Measurements from ENCODE around the gene RASA4B.
A peak's percentile ranks its signal among the peaks of the same experiment; 100 is the strongest.

The RASA4B gene

DNA sequence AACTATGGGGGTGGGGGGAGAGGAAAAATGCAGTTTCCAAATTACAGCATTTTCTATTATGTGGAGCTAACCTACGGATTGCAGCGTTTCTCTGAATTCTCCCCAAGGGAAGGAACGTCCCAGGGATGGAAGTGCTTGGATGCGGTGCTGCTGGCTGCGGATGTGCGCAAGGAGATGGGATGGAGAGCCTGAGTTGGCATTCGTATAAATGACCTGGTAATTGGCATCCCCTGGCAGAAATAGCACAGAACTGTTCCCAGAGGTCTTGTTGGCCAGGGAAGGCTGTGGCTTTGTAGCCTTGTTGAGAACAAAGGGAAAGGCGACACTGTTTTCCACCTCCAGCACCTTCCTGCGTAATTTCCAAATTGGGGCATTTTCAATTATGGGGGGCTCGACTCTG is 81.5 kb downstream of the RASA4B start:
- Histone ChIP-seq H3K27ac (ENCODE audit: insufficient read depth, low read depth, low read length, poor library complexity, severe bottlenecking) (no peak overlapping the region), H3K4me3 (ENCODE audit: insufficient read depth, low read depth, low read length) (no peak overlapping the region), H3K4me1 (ENCODE audit: control insufficient read depth, insufficient read depth, low read length) (peaks cover 10% of the 10 kb centered on the region), H3K36me3 (ENCODE audit: control insufficient read depth, insufficient read depth, low read length) (peaks cover 4% of the 10 kb centered on the region), H3K27me3 (ENCODE audit: control insufficient read depth, insufficient read depth, low read length, poor library complexity, severe bottlenecking) (no peaks in the 10 kb centered on the region), H3K9me3 (ENCODE audit: control insufficient read depth, low read length) (no peaks in the 10 kb centered on the region)
- 95% methylated on average over 10 of the region's 10 CpGs for WGBS, 2 experiments

DNA sequence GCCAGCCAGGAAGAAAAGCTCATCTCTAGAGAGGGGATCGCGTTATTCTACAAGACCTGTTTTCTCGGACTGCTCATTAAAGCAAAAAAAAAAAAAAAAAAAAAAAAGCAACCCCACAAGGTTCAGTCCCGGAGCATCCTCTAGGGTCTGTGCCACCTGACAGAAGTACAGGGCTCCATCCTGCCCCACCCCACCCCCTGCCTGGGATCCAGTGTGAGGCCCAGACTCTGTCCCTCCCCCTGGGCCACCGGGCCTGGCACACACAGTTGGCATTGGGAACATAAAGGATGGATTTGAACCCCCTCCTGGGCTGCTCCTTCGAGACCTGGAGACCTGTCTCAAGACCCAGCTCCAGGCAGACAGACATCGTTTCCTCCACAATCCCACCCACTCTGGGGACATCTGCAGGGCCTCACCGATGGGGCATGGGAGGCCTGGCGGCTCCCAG is 83.5 kb downstream of the RASA4B start:
- Histone ChIP-seq H3K27me3 (ENCODE audit: control insufficient read depth, insufficient read depth, low read length, poor library complexity, severe bottlenecking) (no peaks in the 10 kb centered on the region), H3K36me3 (ENCODE audit: control insufficient read depth, insufficient read depth, low read length) (peaks cover 4% of the 10 kb centered on the region), H3K9me3 (ENCODE audit: control insufficient read depth, low read length) (no peaks in the 10 kb centered on the region), H3K27ac (ENCODE audit: insufficient read depth, low read depth, low read length, poor library complexity, severe bottlenecking) (no peak overlapping the region), H3K4me3 (ENCODE audit: insufficient read depth, low read depth, low read length) (peak overlapping the region; percentile 89), H3K4me1 (ENCODE audit: control insufficient read depth, insufficient read depth, low read length) (peaks cover 10% of the 10 kb centered on the region)
- 49 to 53% methylated on average over 9 of the region's 9 CpGs for WGBS, 2 experiments

DNA sequence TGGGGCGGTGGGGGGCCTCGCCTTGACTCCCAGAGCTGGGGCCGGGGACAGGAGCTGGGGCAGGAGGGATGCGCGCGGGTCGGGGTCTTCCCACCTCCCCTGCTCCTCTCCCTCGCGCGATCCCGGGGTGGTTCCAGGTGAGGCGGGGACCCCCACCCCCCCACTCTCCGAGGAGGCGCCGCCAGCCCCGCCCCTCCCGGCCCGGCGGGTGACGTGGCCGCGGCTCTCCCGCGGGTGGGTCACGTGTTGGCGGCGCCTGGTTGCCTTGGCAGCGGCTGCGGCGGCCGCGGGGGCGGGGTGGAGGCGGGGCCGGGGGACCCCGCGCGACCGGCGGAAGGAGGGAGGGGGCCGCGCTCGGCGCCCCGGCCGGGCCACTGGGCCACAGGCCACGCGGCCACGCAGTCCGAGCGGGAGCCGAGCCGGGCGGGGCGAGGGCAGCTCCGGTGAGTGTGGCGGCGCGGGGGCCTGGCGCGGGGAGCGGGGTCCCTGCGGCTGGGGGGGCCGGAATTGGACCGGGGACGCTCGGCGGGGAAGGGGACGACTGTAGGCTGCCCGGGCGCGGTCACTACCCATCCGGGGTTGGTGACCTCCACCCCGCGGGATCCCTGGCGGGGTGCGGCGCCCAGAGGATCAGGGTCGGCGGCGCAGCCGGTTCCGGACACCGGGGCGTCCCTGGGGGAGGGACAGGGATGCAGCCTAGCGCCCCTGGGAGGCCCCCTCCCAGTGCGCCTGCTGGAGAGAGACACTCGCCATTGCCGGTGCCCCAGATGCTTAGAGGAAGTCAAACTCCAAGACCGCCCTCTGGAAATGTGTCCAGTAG is 84.1 kb downstream of the RASA4B start, which contains the start of gene ORAI2:
Gene ORAI2 (plus strand): TSS at position 357 of the 820 bp plus-strand sequence. CDS start 5,382 bp downstream, outside the sequence.
- no peaks in the 10 kb centered on the region for H3K27me3 ChIP-seq (ENCODE audit: control insufficient read depth, insufficient read depth, low read length, poor library complexity, severe bottlenecking)
- no peaks in the 10 kb centered on the region for H3K9me3 ChIP-seq (ENCODE audit: control insufficient read depth, low read length)
- peaks cover 10% of the 10 kb centered on the region for H3K4me1 ChIP-seq (ENCODE audit: control insufficient read depth, insufficient read depth, low read length)
- H3K27ac ChIP-seq (ENCODE audit: insufficient read depth, low read depth, low read length, poor library complexity, severe bottlenecking): no peak within 1 kb of the TSS
- no peaks in the 10 kb centered on the region for H3K36me3 ChIP-seq (ENCODE audit: control insufficient read depth, insufficient read depth, low read length)
- H3K4me3 ChIP-seq (ENCODE audit: insufficient read depth, low read depth, low read length): peak within 1 kb of the TSS; percentile 89
- WGBS, 2 experiments: 1% methylated on average over 90 of the region's 90 CpGs
